Glomerular visceral epithelial cell (primary cell): ENCODE results near the gene SLX4IP.
"Not testable (repeated sequence)": the region's sequence is repeated elsewhere in the genome, so short reads cannot be mapped to it uniquely, and the experiment has no call there.

Source experiments
- DNase-seq: peaks from one replicate; pipeline ENCODE4 v3.0.0-alpha.2; 2016; ENCODE audit errors: extremely low spot score

Gene SLX4IP

GRCh38 chr20:10603971-10604864, 169.1 kb downstream of the SLX4IP start:
- peak; percentile 78 for DNase-seq

- DNase-seq, result no peak
Measured at GRCh38 chr20:10604865-10605440, 169.8 kb downstream of the SLX4IP start.

- DNase-seq, result no peak
Measured at GRCh38 chr20:10605547-10606195, 170.6 kb downstream of the SLX4IP start.

- no peak for DNase-seq
Measured at GRCh38 chr20:10609276-10609675, 174.2 kb downstream of the SLX4IP start.

GRCh38 chr20:10609770-10610169, 174.7 kb downstream of the SLX4IP start:
- no peak for DNase-seq

GRCh38 chr20:10610251-10610650, 175.1 kb downstream of the SLX4IP start:
- DNase-seq, result no peak

- peak; percentile 48 for DNase-seq
Measured at GRCh38 chr20:10611357-10611756, 176.3 kb downstream of the SLX4IP start.

- DNase-seq, result not testable (repeated sequence)
Measured at GRCh38 chr20:10613426-10613825, 178.3 kb downstream of the SLX4IP start.

GRCh38 chr20:10613911-10614310, 178.8 kb downstream of the SLX4IP start:
- no peak for DNase-seq

GRCh38 chr20:10616212-10616611, 181.1 kb downstream of the SLX4IP start:
- DNase-seq, result no peak

- DNase-seq, result not testable (repeated sequence)
Measured at GRCh38 chr20:10617549-10618133, 182.5 kb downstream of the SLX4IP start.

GRCh38 chr20:10618611-10619245, 183.6 kb downstream of the SLX4IP start:
- no peak for DNase-seq

- peak; percentile 36 for DNase-seq
Measured at GRCh38 chr20:10619427-10619826, 184.3 kb downstream of the SLX4IP start.

GRCh38 chr20:10621149-10621548, 186.0 kb downstream of the SLX4IP start:
- no peak for DNase-seq

- DNase-seq, result no peak
Measured at GRCh38 chr20:10622657-10623418, 187.7 kb downstream of the SLX4IP start.

GRCh38 chr20:10625641-10626040, 190.5 kb downstream of the SLX4IP start:
- DNase-seq, result no peak

GRCh38 chr20:10626896-10627295, 191.8 kb downstream of the SLX4IP start:
- DNase-seq, result no peak

GRCh38 chr20:10629946-10630650, 195.0 kb downstream of the SLX4IP start:
- DNase-seq, result no peak

GRCh38 chr20:10631126-10631525, 196.0 kb downstream of the SLX4IP start:
- DNase-seq, result no peak

GRCh38 chr20:10632721-10633509, 197.8 kb downstream of the SLX4IP start:
- DNase-seq, result no peak
